ENCODE data around the gene APOF.

Gene APOF

GRCh38 chr12:56398324-56398723, 35.7 kb upstream of the APOF start:
- no peak overlapping the region for H3K4me3 ChIP-seq (ENCODE audit: low read depth, low read length)
- no peak for TF ChIP-seq CTCF (IDR thresholded peaks at IDR 0.05; ENCODE audit: borderline replicate concordance, insufficient read depth, low read depth, low read length)

GRCh38 chr12:56392331-56392730, 29.7 kb upstream of the APOF start:
- no peak for TF ChIP-seq CTCF (IDR thresholded peaks at IDR 0.05; ENCODE audit: borderline replicate concordance, insufficient read depth, low read depth, low read length)
- H3K4me3 ChIP-seq (ENCODE audit: low read depth, low read length): no peak overlapping the region

GRCh38 chr12:56391721-56392120, 29.1 kb upstream of the APOF start:
- no peak for TF ChIP-seq CTCF (IDR thresholded peaks at IDR 0.05; ENCODE audit: borderline replicate concordance, insufficient read depth, low read depth, low read length)
- H3K4me3 ChIP-seq (ENCODE audit: low read depth, low read length): no peak overlapping the region

- no peak overlapping the region for H3K4me3 ChIP-seq (ENCODE audit: low read depth, low read length)
- TF ChIP-seq CTCF (IDR thresholded peaks at IDR 0.05; ENCODE audit: borderline replicate concordance, insufficient read depth, low read depth, low read length): no peak
These were observed 26.8 kb upstream of the APOF start for GRCh38 chr12:56389412-56389811.

- no peak for TF ChIP-seq CTCF (IDR thresholded peaks at IDR 0.05; ENCODE audit: borderline replicate concordance, insufficient read depth, low read depth, low read length)
- no peak overlapping the region for H3K4me3 ChIP-seq (ENCODE audit: low read depth, low read length)
These were observed 24.6 kb upstream of the APOF start for GRCh38 chr12:56387152-56387736.

- H3K4me3 ChIP-seq (ENCODE audit: low read depth, low read length): no peak overlapping the region
- no peak for TF ChIP-seq CTCF (IDR thresholded peaks at IDR 0.05; ENCODE audit: borderline replicate concordance, insufficient read depth, low read depth, low read length)
These were observed 23.2 kb upstream of the APOF start for GRCh38 chr12:56385873-56386272.

- H3K4me3 ChIP-seq (ENCODE audit: low read depth, low read length): no peak overlapping the region
- TF ChIP-seq CTCF (IDR thresholded peaks at IDR 0.05; ENCODE audit: borderline replicate concordance, insufficient read depth, low read depth, low read length): no peak
These were observed 20.0 kb upstream of the APOF start for GRCh38 chr12:56382611-56383010.

Measured in GM12875 (cell line).